Measurements from ENCODE around the gene MED4. TPM values are rescaled to one million over a fixed set of nuclear protein-coding genes. Genes with fewer than 3 reads are reported as not detected.

MED4 gene
- total RNA-seq, 4 donors from 2014 or later = 32.8 to 36.8 (median 34.5) TPM

DNA sequence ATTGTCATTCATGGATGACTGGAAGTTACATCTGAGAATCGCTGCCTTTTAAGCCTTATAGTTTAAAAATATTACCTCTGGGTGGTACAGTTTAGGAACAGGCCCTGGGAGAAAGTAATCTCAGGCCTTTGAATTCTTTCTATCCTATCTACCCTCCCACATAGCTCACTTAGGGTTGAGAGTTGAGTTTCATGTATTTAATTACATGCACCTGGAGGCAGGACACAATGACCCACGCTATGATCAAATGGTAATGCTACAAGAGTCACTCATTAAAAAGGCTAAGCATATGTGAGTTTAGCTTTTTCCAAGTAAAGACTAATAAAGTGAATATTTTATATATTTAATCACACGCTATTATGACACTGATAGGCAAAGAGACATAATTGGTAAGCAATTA, 25.3 kb upstream of the MED4 start:
- WGBS, 2 donors = 93 to 94% methylated on average over 3 of the region's 3 CpGs
- DNase-seq = no peak
- no peak overlapping the region for H3K4me3 ChIP-seq (replicated peaks in 1 of 3)
- H3K27ac ChIP-seq = peak overlapping the region in 1 of 3 donors; percentile 30
- H3K27me3 ChIP-seq = no peaks in the 10 kb centered on the region
- TF ChIP-seq POLR2A (IDR thresholded peaks at IDR 0.05) = no peak
- TF ChIP-seq, protein P1, sequence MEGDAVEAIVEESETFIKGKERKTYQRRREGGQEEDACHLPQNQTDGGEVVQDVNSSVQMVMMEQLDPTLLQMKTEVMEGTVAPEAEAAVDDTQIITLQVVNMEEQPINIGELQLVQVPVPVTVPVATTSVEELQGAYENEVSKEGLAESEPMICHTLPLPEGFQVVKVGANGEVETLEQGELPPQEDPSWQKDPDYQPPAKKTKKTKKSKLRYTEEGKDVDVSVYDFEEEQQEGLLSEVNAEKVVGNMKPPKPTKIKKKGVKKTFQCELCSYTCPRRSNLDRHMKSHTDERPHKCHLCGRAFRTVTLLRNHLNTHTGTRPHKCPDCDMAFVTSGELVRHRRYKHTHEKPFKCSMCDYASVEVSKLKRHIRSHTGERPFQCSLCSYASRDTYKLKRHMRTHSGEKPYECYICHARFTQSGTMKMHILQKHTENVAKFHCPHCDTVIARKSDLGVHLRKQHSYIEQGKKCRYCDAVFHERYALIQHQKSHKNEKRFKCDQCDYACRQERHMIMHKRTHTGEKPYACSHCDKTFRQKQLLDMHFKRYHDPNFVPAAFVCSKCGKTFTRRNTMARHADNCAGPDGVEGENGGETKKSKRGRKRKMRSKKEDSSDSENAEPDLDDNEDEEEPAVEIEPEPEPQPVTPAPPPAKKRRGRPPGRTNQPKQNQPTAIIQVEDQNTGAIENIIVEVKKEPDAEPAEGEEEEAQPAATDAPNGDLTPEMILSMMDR (IDR thresholded peaks at IDR 0.05) = no peak
- H3K9me3 ChIP-seq = no peaks in the 10 kb centered on the region
- peaks cover 10 to 27% of the 10 kb centered on the region in 2 donors for H3K4me1 ChIP-seq
- intact Hi-C loops (cut with DNase I) = loop anchor here (10.0 kb wide), 1 partner anchor 465 kb away; no protein-coding TSS in a partner anchor
- no peaks in the 10 kb centered on the region for H3K36me3 ChIP-seq

- 86 to 91% methylated on average over 5 of the region's 5 CpGs for WGBS, 2 donors
- H3K27ac ChIP-seq = no peak overlapping the region
- no peaks in the 10 kb centered on the region for H3K9me3 ChIP-seq
- H3K4me1 ChIP-seq = peaks cover 0 to 16% of the 10 kb centered on the region in 2 donors
- intact Hi-C loops (cut with DNase I) = no loop called here
- no peaks in the 10 kb centered on the region for H3K27me3 ChIP-seq
- no peaks in the 10 kb centered on the region for H3K36me3 ChIP-seq
- no peak overlapping the region for H3K4me3 ChIP-seq (replicated peaks in 1 of 3)
- TF ChIP-seq, protein P1 (IDR thresholded peaks at IDR 0.05) = no peak
- TF ChIP-seq POLR2A (IDR thresholded peaks at IDR 0.05) = no peak
- no peak for DNase-seq
These were observed 23.1 kb upstream of the MED4 start for GRCh38 chr13:48118030-48118429.

GRCh38 chr13:48116808-48117207, 21.9 kb upstream of the MED4 start:
- no peak for DNase-seq
- Histone ChIP-seq H3K9me3 (no peaks in the 10 kb centered on the region), H3K27me3 (no peaks in the 10 kb centered on the region), H3K27ac (no peak overlapping the region), H3K36me3 (no peaks in the 10 kb centered on the region), H3K4me1 (peaks cover under 1 to 14% of the 10 kb centered on the region in 2 donors), H3K4me3 (replicated peaks in 1 of 3) (no peak overlapping the region)
- no peak for TF ChIP-seq POLR2A (IDR thresholded peaks at IDR 0.05)
- intact Hi-C loops (cut with DNase I) = no loop called here
- WGBS, 2 donors = 56 to 59% methylated on average over 3 of the region's 3 CpGs

DNA sequence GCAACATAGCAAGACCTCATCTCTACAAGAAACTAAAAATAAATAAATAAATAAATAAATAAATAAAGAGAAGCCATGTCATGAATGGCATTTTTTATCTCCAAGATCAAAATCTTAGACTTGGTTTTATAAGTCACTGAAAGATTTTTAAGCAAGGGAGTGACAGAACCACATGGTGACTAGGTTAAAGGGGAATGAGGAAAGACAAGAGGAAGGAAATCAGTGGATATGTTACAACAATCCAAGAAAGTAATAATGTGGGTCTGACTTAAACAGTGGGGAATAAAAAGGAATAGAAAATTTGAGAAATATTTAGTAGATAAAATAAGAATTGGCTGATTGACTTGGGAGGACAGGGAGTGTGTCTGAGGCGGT, 18.8 kb upstream of the MED4 start:
- intact Hi-C loops (cut with DNase I) = no loop called here
- peaks cover 11 to 18% of the 10 kb centered on the region in 2 donors for H3K4me1 ChIP-seq
- no peaks in the 10 kb centered on the region for H3K36me3 ChIP-seq
- H3K9me3 ChIP-seq = no peaks in the 10 kb centered on the region
- TF ChIP-seq, protein P1 (IDR thresholded peaks at IDR 0.05) = no peak
- H3K27me3 ChIP-seq = no peaks in the 10 kb centered on the region
- no peak overlapping the region for H3K4me3 ChIP-seq (replicated peaks in 1 of 3)
- DNase-seq = no peak
- H3K27ac ChIP-seq = no peak overlapping the region
- WGBS, 2 donors = 93 to 99% methylated on average over 1 of the region's 1 CpG

- WGBS, 2 donors = 76 to 81% methylated on average over 5 of the region's 5 CpGs
These were observed 18.2 kb upstream of the MED4 start for GRCh38 chr13:48112896-48113755.

More at GRCh38 chr13:48112896-48113755, 18.2 kb upstream of the MED4 start:
- Histone ChIP-seq H3K4me1 (peaks cover 11 to 18% of the 10 kb centered on the region in 2 donors), H3K27ac (peak overlapping the region in 1 of 3 donors; percentile 28), H3K9me3 (no peaks in the 10 kb centered on the region), H3K4me3 (replicated peaks in 1 of 3) (no peak overlapping the region), H3K36me3 (no peaks in the 10 kb centered on the region), H3K27me3 (no peaks in the 10 kb centered on the region)
- no peak for DNase-seq
- intact Hi-C loops (cut with DNase I) = no loop called here
- TF ChIP-seq, protein P1 (IDR thresholded peaks at IDR 0.05) = no peak
- no peak for TF ChIP-seq POLR2A (IDR thresholded peaks at IDR 0.05)

Data from thyroid gland (tissue), 4 donors.